Mucosa of descending colon (tissue), 3 donors: ENCODE measurements around the gene PSME2. TPM values are rescaled to one million over a fixed set of nuclear protein-coding genes. Genes with fewer than 3 reads are reported as not detected.

ENCODE experiments used
- ATAC-seq: fragments of 200-7000 bp; cut with Tn5 transposase; one replicate; pipeline ENCODE4 v1.9.1; 2020; ENCODE audit warnings: mild to moderate bottlenecking, moderate library complexity
- DNase-seq, 3 donors: peaks; one replicate each; pipeline ENCODE4 v3.0.0-alpha.2; 2020
- H3K36me3 ChIP-seq: fragments of 200-600 bp; one replicate; pipeline ENCODE4 v1.8.0; 2021; ENCODE audit warnings: low read depth, mild to moderate bottlenecking
- H3K4me1 ChIP-seq: fragments of 200-600 bp; one replicate; pipeline ENCODE4 v1.8.0; 2021; ENCODE audit warnings: low read depth, mild to moderate bottlenecking
- H3K4me3 ChIP-seq: fragments of 200-600 bp; one replicate; pipeline ENCODE4 v1.8.0; 2021; ENCODE audit warnings: mild to moderate bottlenecking
- H3K9me3 ChIP-seq: fragments of 200-600 bp; one replicate; pipeline ENCODE4 v1.8.0; 2021; ENCODE audit warnings: mild to moderate bottlenecking
- CTCF ChIP-seq: fragments of 200-600 bp; IDR thresholded peaks from one replicate; pipeline ENCODE4 v1.8.0; 2022; ENCODE audit warnings: antibody characterized with exemption, mild to moderate bottlenecking
- intact Hi-C, 2 donors: fragments of 100-400 bp; cut with DNase I in 1 of 2; cut with micrococcal nuclease in 1 of 2; formaldehyde crosslinking; loops; one replicate each; pipeline versions ENCODE4 v1.11.0 to v1.11.1; 2022; cut with DNase I, micrococcal nuclease
- total RNA-seq, 3 donors: library from RNA; stranded (reverse); fragmentation: NEBNext Ultra II Directional in 2 of 3; extraction: Animal tissue kit (Norgen Biotek cat#: 25700) in 2 of 3; gene quantifications; one replicate each; pipeline versions ENCODE4 v1.2.1 to v1.2.4, GENCODE V29; 2021 to 2023
- donor health status: DM: no; HTN: no; CAD: no; lungs with moderate emphysema.
- donor health status: DM: no; HTN: no; CAD: no.
- donor health status: DM: no; HTN: yes; CAD: no.

The PSME2 gene
- total RNA-seq, 3 donors from 2014 or later = 141 to 295 (median 191) TPM

GRCh38 chr14:24160850-24161804, 14.7 kb upstream of the PSME2 start, which contains the start of gene IRF9:
Gene IRF9, plus strand, starts transcription at chr14:24161265. Its CDS starts 880 bp downstream, at chr14:24162145.
- ATAC-seq (peak; percentile 95), DNase-seq (peak; percentile 97 to 100 (median 98))
- H3K4me3 ChIP-seq = peak within 1 kb of the TSS; percentile 31
- TF ChIP-seq CTCF = peak; percentile 93
- peaks cover 22% of the 10 kb centered on the region for H3K4me1 ChIP-seq
- no peaks in the 10 kb centered on the region for H3K9me3 ChIP-seq
- intact Hi-C loops = no loop called here
- peaks cover 3% of the 10 kb centered on the region for H3K36me3 ChIP-seq

GRCh38 chr14:24160499-24160849, 14.1 kb upstream of the PSME2 start:
- Histone ChIP-seq H3K36me3 (peaks cover 3% of the 10 kb centered on the region), H3K4me3 (no peak overlapping the region)
- intact Hi-C loops = no loop called here

GRCh38 chr14:24159777-24160498, 13.5 kb upstream of the PSME2 start:
- Histone ChIP-seq H3K9me3 (no peaks in the 10 kb centered on the region), H3K4me3 (no peak overlapping the region), H3K36me3 (peaks cover 3% of the 10 kb centered on the region), H3K4me1 (peaks cover 22% of the 10 kb centered on the region)
- intact Hi-C loops = no loop called here
- no peak for TF ChIP-seq CTCF
- DNase-seq = no peak
- no peak for ATAC-seq

More at GRCh38 chr14:24160499-24160849, 14.1 kb upstream of the PSME2 start:
- no peak for TF ChIP-seq CTCF
- Histone ChIP-seq H3K4me1 (peaks cover 22% of the 10 kb centered on the region), H3K9me3 (no peaks in the 10 kb centered on the region)
- DNase-seq (no peak), ATAC-seq (peak; percentile 1)

GRCh38 chr14:24157331-24157730, 10.9 kb upstream of the PSME2 start:
- intact Hi-C loops = no loop called here
- TF ChIP-seq CTCF = no peak
- H3K4me1 ChIP-seq = peaks cover 15% of the 10 kb centered on the region
- H3K9me3 ChIP-seq = no peaks in the 10 kb centered on the region
- H3K36me3 ChIP-seq = peaks cover 3% of the 10 kb centered on the region
- no peak for DNase-seq
- ATAC-seq = no peak
- H3K4me3 ChIP-seq = no peak overlapping the region

GRCh38 chr14:24156840-24157239, 10.4 kb upstream of the PSME2 start:
- no peak for TF ChIP-seq CTCF
- intact Hi-C loops = no loop called here
- Histone ChIP-seq H3K4me1 (peaks cover 10% of the 10 kb centered on the region), H3K36me3 (peaks cover 3% of the 10 kb centered on the region), H3K9me3 (no peaks in the 10 kb centered on the region), H3K4me3 (no peak overlapping the region)
- DNase-seq (no peak), ATAC-seq (no peak)
